Measurements from ENCODE around the gene KHSRP.
"Not testable (repeated sequence)": the region's sequence is repeated elsewhere in the genome, so short reads cannot be mapped to it uniquely, and the experiment has no call there.

Gene KHSRP

DNA sequence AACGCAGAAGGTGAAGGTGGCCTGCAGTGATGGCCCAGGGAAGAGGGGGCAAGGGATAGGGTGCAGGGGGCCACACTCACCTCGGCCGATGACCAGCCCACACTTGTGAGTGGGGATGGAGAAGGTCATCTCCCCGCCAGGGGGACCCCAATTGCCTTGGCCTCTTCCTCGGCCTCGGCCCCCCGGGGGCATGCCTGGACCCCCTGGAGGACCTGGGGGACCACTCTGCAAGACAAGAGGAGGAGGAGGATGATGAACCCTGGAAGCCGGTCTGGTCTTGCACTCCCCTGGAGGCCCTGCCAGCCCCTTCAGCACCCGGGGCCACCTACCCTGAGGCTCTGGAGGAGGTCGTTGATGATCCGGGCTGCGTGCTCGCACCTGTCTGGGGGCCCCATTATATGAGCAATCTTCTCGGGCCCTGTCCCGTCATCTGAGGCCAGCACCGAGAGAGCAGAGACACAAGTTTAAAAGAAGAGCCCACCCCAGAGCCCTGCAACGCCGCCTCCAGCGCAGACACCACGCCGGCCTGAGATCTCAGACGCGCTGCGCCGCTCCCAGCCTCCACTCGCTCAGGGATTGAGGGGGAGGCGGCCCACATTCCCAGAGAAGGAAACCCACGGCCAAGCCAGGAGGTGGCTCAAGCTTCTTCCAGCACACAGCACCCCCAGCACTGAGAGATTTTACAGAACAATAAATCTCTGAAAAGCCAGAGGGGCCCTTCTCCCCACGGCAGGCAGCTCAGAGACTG lies 7.8 kb downstream of the KHSRP start:
- DNase-seq = no peak

- DNase-seq = no peak
Observed at GRCh38 chr19:6415591-6416190, 8.9 kb downstream of the KHSRP start.

- no peak for DNase-seq
Observed at GRCh38 chr19:6414793-6415590, 9.6 kb downstream of the KHSRP start.

DNA sequence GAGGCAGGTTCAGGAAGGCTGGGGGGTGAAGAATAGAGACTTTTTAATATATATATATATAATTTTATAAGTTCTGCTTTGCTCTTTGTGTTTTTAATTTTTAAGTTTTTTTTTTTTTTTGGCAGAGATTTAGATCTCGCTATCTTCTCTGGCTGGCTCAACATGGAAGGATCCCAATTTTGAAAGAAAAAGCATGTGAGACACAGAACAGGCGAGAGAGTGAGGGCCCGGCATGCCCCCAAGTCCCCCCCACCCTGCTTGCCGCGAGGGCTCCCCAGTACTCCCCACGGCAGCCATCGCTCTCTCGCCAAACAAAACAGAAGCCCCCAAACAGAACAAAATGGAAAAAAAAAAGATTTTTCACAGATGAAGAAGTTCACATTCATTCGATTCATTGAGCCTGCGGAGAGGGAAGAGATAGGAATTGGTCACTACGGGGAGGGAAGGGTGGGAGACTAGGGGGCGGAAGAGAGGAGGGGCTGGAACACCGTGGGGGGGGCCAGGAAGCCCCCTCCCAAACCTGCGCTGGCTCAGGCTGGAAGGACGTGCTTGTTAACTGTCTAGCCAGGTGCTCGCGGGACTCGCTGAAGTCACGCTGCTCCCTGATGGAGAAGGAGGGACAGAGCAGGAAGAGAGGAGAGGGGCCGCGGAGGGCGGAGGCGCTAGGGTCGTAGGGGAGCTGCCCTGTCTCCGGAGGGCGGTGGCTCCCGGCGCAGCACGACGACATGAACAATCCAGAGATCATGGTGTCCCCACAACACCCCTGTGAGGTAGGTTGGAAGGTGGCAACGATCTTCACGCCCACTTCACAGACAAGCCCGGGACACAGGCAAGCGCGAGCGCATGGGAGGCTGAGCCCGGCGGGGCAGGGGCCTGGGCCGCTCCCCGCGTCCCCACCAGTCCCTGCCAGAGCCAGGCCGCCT lies 10.6 kb downstream of the KHSRP start:
- no peak for DNase-seq

- no peak for DNase-seq
Observed at GRCh38 chr19:6413291-6413690, 11.3 kb downstream of the KHSRP start.

- peak in 1 of 2 experiments; percentile 8 for DNase-seq
Observed at GRCh38 chr19:6412447-6413091, 12.0 kb downstream of the KHSRP start.

DNA sequence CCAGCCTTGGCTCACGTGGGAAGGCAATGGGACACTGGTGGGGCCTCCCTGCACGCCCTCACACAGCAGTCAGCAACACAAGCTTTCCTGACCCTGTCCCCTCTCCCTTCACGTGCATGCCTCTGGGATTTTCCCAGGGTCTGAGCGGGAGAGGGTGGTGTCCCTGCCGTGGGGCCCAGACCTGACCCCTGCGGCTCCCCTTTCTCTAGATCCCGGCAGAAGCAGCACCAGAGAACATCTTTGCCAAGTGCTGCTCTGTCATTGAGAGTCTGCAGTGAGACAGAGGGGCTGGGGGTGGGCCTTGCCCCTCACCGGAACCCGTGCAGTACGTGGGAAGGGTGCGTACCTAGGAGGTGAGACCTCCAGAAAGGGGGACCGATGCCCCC lies 12.6 kb downstream of the KHSRP start:
- DNase-seq = no peak

- DNase-seq = no peak
Observed at GRCh38 chr19:6409346-6409745, 15.3 kb downstream of the KHSRP start.

- DNase-seq = no peak
Observed at GRCh38 chr19:6406401-6406800, 18.2 kb downstream of the KHSRP start.

DNA sequence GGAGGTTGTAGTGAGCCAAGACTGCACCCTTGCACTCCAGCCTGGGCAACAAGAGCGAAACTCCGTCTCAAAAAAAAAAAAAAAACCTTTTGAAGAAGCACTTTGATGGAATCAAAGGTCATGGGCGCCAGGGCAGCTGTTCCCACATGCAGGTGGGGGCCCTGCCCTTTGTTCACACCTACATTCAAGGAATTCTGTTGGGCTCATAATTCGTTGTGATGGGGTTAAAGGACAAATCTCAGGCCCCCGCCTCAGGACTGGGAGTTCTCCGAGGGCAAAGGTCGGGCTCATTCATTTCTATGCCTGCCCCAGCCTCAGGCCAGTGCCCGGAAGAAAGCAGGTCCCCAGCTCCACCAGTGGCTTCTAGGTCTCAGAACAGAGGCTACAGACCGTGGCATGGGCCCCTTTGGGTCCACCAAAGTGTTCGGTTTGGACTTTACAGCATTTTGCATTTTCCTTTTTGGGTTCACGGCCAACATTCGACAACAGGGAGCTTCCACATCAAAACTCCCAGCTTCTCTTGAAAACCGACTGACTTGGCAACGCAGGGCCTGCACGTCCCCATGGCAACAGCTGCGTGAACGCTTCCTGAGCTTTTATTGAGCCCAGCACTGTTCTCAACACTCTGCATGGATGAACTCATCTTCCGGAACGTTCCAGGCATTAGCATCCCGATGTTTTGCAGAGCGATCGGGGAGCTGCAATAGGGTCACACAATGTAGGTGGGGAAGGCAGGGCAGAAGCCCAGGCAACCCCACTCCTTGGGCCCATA lies 21.6 kb downstream of the KHSRP start:
- no peak for DNase-seq

- DNase-seq = no peak
Observed at GRCh38 chr19:6402058-6402457, 22.6 kb downstream of the KHSRP start.

DNA sequence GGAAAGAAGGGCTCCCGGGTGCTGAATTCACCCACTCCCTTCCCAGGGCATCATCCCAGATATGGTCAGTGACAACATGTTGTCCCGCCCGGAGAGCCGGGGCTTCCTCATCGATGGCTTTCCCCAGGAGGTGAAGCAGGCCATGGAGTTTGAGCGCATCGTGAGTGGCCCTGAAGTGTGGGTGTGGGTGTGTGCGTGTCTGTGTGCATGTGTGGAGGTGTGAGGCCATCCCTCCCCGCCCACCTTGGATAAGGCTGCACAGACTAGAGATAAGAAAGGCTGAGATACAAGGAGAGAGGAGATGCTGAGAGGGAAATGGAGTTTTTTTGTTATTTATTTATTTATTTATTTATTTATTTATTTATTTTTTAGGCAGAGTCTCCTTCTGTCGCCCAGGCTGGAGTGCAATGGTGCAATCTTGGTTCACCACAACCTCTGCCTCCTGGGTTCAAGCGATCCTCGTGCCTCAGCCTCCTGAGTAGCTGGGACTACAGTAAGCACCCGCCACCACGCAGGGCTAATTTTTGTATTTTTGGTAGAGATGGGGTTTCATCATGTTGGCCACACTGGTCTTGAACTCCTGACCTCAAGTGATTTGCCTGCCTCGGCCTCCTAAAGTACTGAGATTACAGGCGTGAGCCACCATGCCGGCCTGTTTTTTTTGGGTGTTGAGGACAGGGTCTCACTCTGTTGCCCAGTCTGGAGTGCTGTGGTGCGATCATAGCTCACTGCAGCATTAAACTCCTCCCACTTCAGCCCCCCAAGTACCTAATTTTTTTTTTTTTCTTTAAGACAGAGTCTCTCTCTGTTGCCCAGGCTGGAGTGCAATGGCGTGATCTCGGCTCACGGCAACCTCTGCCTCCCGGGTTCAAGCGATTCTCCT lies 24.3 kb downstream of the KHSRP start:
- DNase-seq = not testable (repeated sequence)

DNA sequence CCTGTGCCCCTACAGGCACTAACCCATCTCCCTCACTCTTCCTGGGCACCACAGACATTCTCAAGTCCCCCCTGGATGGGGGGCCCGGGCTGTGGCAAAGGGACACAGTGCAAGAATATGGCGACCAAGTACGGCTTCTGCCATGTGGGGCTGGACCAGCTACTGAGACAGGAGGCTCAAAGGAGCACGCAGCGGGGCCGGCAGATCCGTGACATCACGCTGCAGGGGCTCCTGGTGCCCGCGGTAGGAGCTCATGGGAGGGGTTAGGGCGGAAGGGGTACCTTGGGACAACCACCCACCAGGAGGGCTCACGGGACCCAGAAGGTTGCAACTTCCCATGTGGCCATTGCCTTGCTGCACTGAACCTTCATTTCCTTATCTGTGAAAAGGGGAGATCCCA lies 28.3 kb downstream of the KHSRP start:
- no peak for DNase-seq

DNA sequence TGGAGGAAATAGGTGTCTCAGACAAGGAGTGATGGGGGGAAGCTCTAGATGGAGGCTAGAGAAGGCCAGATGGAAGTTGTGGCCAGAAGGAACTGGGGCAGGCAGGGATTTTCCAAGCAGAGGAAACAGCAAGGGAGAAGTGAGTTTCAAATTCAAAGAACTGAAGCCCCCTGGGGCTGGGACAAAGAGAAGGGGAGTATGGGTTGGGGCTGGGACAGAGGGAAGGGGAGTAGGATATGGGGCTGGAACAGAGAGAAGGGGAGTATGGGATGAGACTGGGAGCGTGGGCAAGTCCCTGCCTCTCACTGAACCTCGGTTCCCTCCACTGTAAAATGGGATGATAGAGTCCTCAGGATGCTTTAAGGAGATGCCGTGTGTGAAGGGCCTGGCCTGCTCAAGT lies 29.8 kb downstream of the KHSRP start:
- DNase-seq = no peak

DNA sequence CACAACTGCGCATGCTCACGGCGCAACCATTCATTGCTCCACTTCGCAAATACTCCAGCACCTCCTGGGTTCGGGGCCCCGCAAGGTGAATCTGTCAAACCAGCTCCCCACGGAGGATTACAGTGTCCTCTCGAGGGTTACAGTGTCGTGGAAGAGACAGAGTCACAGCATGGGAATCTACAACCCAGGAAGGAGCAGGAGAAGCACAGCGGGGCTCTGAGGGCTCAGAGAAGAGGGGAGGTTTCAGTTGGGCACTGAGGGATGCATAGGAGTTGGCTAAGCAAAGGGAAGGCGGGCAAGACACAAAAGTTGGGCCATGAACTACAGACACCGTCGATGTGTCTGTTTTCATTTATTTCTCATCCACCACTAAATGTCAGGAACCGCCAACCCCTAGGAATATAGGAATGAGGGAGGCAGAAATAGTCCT lies 30.6 kb downstream of the KHSRP start:
- no peak for DNase-seq

DNA sequence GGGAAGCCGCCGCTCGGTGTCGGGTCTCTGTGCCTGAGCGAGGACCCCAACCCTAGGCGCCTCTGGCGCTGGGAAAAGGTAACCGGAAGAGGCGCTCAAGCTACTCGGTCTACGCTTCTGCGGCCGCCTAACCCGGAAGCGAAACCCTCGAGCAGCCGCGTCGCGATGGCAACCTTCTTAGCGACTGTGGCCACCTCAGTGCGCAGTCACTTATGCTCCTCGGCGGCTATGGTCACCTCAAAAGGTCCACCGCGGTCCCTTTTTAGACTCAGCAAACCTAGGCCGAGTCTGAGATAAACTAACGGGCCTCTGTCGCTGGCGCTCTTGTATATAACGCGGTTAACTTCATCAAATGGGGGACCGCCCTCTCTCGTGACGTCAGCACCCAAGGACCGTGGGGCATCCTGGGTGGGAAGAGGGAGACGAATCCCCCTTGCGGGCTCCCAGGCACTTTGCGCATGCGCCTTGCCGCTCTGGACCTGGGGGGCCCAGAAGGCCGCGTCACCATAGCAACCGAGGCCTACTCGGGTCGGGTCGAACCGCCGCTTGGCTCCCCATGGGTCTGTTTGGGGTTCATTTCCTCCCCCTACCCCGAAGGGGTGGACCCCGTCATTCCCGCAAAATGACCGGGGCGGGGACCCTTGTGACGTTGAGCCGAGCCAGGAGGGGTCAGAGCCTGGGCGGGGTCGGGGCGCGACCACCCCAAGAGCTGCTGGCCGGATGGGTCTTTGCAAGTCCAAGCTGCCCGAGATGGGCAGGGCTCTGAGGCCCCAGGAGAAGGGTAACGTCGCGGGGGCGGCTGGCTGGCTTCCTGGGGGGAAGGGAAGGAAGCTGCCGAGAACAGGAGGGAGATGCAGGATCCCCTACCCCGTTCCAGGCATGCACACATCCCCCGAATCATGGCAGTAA lies 31.3 kb downstream of the KHSRP start, which contains the start of gene GTF2F1:
Gene GTF2F1, minus strand, starts transcription at position 91 of the 909 bp plus-strand sequence. CDS start 169 bp downstream, outside the sequence.
- DNase-seq = peak; percentile 91 to 92

GRCh38 chr19:6392221-6393073 lies 32.2 kb downstream of the KHSRP start:
- DNase-seq = no peak

DNA sequence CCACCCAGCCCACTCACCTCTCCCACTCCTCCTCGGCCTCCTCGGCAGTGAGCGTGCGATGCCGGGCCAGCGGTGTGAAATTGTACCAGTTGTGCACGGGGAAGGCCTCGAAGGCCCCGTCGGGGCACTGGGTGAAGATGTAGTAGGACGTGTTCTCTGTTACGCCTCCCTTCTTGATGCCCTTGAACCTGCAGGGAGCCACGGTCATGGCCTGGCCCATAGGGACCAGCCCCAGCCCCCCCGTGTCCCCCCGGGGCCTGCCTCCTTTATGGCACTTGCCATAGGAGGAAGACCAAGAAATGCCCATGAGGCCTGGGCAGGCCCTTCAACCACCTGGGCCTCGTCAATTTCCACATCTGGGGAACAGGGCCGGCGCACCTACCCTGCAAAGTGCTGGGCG lies 37.2 kb downstream of the KHSRP start:
- DNase-seq = no peak

Measured in SHP77 (cell line).